Mammary epithelial cell (primary cell): ENCODE results near the gene BUD31.

ENCODE experiments used
- EZH2 ChIP-seq: IDR thresholded peaks from 2 replicates; pipeline ENCODE4 v1.6.1; 2012; ENCODE audit warnings: low read length, inconsistent platforms, borderline replicate concordance
- TF ChIP-seq, protein P1 (sequence below), 2 donors: IDR thresholded peaks in 1 of 2; conservative IDR thresholded peaks in 1 of 2; 2 replicates each; pipeline ENCODE4 v1.5.1; 2011 to 2012; ENCODE audit warnings: inconsistent platforms in 2 of 2, low read length in 2 of 2, mild to moderate bottlenecking in 2 of 2, control low read depth in 1 of 2, low read depth in 1 of 2; ENCODE audit not compliant: insufficient read depth in 1 of 2; ENCODE audit errors: extremely low read depth in 1 of 2

GRCh38 chr7:99371376-99371920 lies 37.3 kb upstream of the BUD31 start:
- TF ChIP-seq, protein P1, sequence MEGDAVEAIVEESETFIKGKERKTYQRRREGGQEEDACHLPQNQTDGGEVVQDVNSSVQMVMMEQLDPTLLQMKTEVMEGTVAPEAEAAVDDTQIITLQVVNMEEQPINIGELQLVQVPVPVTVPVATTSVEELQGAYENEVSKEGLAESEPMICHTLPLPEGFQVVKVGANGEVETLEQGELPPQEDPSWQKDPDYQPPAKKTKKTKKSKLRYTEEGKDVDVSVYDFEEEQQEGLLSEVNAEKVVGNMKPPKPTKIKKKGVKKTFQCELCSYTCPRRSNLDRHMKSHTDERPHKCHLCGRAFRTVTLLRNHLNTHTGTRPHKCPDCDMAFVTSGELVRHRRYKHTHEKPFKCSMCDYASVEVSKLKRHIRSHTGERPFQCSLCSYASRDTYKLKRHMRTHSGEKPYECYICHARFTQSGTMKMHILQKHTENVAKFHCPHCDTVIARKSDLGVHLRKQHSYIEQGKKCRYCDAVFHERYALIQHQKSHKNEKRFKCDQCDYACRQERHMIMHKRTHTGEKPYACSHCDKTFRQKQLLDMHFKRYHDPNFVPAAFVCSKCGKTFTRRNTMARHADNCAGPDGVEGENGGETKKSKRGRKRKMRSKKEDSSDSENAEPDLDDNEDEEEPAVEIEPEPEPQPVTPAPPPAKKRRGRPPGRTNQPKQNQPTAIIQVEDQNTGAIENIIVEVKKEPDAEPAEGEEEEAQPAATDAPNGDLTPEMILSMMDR (conservative IDR thresholded peaks at IDR 0.05 in 1 of 2, IDR thresholded peaks at IDR 0.05 in 1 of 2; ENCODE audit: extremely low read depth in 1 of 2, insufficient read depth in 1 of 2, low read depth in 1 of 2, low read length in 2 of 2): no peak
- no peak for TF ChIP-seq EZH2
